GM18517 (cell line): Measurements from ENCODE around the gene PIP4K2A.

Source experiments
- ATAC-seq: cut with Tn5 transposase; IDR thresholded peaks from one replicate; pipeline ENCODE4 v1.9.1; 2021; ENCODE audit warnings: mild to moderate bottlenecking, moderate library complexity; ENCODE audit not compliant: unreplicated experiment

The PIP4K2A gene

DNA sequence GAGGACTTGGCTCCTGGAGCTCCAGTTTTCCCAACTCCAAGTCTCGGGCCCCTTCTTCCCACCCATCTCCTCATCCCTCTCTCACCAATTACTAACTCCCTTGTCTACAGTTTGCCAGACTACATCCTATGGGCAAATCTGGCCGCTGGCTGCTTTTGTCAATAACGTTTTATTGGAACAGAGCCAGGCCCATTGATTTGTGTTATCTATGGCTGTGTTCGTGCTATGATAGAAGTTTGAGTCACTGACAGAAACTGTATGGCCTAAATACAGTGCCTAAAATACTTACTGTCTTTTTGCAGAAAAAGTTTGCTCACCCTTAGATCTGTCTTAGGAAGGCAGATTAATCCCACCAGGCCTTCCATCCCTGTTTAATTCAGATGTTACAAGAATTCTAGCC, 71.3 kb downstream of the PIP4K2A start:
- ATAC-seq: no peak

DNA sequence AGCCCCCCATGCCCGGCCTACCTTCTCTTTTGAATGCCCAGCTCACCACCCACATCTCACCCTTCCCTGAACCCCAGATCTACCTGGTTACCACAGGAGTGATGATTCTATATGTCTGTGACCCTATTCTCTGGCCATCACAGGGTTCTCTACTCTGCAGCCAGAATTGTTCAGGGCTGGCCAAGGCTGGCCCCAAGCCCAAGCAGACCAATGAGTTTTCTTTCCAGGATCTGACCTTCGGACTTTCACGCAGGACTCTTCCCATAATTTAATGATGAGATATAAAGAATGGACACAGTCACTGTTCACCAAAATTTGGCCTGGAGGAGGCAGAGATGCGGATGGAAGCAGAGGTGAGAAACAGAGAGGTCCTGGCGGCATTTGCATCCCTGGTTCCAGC, 72.6 kb downstream of the PIP4K2A start:
- ATAC-seq: no peak

DNA sequence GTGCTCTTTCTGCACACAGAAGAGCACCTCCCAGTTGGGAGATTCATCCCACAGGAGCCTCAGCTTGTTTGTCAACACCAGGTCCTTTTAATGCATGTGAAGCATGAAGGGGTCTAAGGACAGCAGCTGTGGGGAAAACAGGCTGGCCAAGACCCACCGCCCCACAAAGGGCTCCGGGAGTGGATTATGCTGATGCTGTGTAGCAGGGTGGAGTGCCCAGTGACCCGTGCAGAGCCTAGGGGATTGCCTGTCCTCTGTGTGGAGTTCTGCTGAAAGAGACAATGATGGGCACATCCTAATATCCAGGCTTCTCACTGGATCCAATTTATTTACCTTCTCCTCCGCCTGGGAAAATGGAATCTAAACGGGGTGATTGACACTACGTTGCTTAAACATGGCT, 74.0 kb downstream of the PIP4K2A start:
- ATAC-seq: no peak

DNA sequence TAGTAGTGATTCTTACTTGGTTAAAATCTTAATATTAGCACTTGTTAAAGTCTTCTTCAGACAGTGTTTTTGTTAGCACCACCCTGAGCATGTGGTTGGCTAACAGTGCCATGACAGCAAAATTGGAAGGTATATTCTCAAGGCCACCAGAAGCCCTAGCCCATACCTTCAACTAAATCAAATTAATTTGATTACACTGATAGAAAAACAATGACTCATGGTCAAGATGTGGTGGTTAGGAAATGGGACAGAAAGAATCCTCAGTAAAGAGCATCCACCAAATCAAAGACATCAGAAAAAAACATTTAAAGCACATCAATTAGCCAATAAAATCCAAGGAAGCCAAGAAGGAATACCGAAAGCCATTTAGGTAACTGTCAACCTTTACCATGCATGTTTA, 75.5 kb downstream of the PIP4K2A start:
- ATAC-seq: no peak

DNA sequence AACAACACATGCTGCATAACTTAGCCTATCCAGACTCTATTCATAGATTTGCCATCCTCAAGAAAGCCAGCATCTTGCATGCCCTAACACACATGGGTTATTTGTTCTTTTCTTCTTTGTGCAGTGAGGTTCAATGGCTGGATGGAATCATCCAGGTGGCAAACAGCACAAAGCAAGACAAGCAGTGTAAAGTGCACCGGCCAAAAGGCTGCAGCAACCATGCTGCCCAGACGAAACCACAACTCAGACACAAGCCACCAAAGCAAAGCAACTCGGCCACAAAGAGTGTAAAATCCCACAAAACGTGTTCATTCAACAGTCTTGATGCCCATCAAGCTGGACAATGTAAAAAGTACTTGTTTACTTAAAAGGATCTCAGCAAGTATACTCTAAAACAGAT, 76.9 kb downstream of the PIP4K2A start:
- ATAC-seq: no peak

DNA sequence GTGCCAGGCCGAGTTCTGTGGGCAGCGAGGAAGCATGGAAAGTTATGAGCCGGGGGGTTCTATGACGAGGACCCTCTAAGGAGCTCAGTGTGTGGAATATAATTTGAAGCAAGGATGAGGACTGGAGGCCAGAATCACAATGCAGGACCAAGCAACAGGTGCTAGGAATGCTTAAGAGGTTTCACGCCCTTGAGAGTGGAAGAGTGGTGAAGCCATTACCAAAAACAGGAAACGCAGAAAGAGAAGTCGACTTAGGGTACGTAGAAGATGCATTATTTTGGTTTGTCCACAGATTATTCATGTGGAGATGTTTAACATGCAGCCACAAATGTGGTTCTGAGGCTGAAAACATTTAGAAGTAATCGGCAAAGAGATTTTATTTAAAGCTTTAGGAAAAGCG, 78.7 kb downstream of the PIP4K2A start:
- ATAC-seq: no peak

DNA sequence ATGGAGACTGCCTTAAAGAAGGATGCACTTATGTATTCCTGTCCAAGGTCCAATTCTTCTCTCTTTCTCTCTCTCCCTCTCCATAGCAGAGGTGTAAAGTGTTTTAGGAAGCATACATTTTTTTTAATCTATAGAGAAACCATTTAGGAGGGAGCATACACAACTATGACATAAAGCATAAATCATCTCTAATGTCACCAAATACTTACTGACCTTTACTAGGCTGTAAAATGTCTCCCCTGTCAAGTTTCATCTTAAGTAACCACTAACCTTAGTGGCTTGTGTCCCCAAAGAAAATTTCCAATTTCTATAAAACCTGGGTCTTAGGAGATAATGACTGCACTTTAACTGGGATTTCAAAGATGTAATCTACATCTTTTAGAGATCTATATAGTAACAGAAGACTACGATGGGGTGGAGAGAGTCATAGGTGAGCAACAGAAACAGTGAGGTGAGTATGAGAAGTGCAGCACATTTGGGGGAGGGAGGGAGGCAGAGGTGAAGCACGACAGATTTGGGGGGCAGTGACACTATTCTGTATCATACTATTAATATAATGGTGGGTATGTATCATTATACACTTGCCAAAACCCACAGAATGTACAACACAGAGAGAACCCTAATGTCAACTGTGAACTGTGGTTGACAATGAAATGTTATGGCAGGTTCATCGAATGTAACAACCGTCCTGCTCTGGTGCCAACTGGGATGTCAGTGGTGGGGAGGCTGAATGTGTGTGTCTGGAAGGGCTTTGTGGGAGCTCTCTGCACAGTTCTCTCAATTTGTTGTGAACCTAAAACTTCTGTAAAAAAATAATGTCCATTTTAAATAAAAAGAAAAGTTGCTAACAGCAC, 79.5 kb downstream of the PIP4K2A start:
- ATAC-seq: no peak

DNA sequence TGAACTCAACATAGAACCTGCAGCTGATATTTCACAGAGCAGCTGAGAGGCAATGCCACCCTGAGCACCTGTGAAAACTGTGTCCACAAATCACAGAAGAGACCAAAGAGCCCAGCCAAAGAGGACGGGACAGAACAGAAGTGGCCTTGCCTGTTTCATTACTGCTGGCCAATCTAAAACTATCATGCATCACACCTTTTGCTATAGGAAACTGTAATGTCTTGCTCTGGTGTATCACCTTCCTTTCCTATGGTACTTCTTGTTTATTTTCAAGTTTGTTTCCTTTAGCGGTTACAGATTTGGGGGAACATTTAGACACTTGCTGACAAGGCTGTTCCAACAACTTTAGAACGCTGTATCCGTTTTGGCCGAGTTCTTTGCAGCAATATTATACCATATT, 80.3 kb downstream of the PIP4K2A start:
- ATAC-seq: no peak

DNA sequence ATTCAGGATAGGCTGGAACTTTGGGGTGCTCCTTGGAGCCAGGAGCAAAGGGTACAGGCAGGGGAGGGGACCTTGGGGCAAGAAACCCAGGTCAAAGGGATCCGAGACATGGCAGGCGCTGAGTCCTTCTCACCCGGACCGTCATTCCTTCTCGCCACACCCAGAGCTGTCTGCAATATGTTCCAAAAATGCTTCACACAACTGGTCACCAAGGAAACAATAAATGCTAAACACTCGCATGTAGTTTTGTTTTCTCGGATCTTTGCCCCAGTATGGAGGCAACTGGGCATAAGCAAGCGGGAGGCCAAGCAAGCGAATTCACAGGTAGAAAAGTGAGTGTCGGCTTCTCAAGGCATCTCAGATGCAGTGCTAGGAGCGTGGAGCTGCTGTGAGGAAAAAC, 80.8 kb downstream of the PIP4K2A start:
- no peak for ATAC-seq

DNA sequence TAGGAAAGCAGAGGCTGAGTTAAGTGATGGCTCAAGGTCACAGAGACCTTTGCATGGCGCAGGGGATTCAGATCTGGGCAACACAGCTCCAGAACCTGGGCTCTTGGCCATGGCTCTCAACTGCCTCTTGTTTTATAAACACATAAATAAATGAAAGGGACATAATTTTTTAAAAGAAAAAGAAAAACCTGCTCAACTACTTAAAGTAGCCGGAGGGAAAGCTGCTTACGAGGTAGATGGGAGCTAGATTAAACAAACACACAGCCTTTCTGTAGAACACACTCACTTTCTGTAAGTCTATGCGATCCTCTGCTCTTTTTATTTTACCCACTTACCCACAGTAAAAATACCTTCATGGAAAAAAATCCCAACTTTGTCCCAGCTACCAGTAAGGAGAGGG, 81.3 kb downstream of the PIP4K2A start:
- ATAC-seq: no peak

DNA sequence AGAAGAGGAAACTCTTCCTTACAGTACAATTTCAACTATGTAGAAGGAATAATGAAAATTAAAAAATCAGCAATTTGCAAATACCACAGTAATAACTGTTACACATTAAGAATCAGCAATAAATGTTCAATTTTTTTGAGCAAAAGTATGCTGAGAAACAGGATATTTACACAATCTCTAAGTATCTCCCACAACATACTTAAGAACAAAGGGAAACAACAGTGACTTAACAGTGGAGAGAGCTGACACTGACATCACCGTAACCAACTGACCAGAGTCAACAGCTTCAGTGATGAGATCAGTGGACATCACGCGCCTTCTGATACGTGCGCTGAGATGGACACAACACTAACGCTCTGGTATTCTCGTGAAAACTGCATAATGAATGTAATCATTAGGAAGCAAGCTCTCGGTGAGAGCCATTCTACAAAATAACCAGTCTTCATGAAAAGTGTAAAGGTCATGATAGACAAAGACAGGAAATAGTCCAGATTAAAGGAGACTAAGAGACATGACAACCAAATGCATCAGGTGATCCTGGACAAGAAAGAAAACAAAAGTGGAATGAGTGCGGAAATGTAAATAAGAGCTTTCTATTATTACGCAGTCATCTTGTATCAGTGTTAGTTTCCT, 82.6 kb downstream of the PIP4K2A start:
- ATAC-seq: peak; percentile 27

DNA sequence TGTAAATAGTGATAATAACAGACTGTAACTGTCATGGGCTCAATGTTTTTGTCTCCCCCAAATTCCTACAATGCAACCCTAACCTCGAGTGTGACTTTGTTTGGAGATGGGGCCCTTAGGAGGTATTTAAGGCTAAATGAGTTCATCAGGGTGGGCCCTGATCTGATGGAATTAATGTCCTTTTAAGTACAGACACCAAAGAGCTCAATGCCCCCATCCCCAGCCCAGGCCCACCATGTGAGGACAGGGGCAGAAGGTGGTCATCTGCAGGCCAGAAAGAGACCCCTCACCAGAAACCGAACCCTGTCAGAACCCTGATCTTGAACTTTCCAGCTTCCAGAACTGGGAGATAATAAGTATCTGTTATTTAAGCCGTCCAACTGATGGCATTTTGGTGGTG, 83.2 kb downstream of the PIP4K2A start:
- no peak for ATAC-seq

DNA sequence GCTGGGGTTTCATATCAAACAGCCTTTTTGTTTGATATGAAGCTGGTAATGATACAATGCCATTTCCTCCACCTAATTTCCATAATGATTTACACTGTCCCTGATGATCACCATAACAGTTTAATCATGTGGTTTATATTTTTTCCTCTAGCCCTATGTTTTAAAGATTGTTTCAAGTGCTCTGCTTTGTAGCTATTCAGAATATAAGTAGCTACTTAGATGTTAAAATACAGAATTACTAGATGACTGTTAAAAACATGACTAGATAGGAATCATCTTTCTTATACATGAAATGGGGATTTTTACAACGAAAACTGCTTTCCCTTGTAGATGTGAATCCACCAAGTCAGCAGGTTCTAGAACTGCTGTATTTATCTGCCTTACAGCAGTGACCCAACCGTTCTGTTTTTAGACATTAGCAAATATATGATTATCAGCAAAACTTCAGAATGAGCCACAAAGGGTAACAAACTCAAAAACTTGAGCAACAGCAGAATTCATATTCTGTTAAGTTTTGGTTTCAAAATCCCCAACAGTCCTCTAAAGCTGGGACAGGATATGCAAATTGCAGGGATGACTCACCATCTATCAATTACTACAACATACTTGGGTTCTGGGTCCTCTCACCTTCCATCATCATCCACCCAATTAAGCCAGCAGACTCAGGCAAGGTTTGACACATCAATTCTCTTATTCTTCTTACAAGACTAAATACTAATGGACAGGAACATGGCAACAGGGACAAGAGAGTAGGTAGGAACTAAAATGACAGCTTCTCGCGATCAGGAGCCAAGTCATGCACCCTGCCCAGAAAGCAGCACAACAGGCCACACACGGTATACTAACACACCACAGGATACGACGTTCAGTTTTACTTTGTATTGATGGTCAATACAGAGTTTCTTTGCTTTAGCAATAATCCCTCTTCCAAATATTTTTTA, 83.9 kb downstream of the PIP4K2A start:
- peak; percentile 82 for ATAC-seq

DNA sequence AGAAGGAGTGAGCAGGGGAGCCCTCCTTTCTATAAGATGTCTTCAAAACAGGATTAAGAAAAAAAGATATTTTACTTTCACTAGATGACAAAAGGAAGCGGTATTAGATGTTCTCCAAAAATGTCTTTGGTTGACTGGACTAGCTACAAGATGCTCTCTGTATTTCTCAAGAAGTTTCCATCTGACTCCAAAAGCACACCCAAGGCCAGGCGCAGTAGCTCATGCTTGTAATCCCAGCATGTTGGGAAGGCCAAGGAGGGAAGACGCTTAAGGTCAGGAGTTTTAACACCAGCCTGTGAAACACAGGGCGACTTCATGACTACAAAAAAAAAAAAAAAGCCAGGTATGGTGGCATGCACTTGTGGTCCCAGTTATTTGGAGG, 84.5 kb downstream of the PIP4K2A start:
- peak; percentile 16 for ATAC-seq

DNA sequence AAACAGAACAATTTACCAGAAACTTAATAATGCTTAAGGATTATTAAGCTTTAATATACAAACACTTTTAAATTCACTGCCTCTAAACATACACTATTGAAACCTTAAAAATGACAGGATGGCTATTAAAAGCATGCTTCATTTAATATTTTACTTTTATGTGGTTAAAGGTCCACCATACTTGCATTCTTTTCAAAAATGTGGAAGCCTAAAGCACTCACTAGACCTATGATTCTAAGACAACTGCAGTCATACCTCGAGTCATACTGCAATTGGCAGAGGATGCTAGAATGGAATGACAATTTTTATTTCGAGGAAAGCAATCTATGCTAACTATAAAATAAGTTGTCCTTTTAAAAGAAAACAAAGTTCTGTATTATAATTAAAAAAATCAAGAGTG, 85.3 kb downstream of the PIP4K2A start:
- no peak for ATAC-seq

DNA sequence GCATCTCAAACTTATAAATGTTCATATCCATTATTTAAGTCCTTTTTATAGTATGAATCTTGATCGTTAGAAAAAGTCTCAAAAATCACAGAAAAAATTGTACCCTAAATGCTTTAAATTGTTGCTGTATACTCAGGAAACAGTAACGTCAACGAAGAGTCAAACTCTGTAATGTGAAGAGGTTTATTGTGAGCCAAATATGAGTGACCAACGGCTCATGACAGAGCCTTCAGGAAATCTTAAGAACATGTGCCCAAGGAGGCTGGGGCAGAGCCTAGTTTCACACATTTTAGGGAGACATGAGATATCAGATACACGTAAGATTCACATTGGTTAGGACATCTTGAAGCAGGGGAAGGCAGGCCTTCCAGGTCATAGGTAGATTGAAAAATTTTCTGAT, 86.1 kb downstream of the PIP4K2A start:
- no peak for ATAC-seq

DNA sequence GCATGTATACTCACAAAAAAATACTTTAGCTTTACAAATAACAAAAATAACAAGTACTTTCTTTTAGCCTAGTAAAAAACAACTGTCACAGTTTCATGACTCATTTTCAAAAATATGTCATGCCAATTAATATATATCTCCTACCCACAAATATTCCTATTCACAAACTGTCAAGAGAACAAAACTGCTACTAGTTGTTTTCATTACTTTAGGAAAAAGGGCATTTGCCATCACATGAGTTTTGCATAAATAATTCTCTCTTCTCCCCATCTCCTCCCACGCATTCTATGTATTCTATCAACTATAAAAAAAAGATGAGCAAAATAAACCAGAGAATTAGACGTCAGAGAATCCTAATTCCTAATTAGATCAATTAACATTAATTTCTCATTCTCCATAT, 87.6 kb downstream of the PIP4K2A start:
- no peak for ATAC-seq

DNA sequence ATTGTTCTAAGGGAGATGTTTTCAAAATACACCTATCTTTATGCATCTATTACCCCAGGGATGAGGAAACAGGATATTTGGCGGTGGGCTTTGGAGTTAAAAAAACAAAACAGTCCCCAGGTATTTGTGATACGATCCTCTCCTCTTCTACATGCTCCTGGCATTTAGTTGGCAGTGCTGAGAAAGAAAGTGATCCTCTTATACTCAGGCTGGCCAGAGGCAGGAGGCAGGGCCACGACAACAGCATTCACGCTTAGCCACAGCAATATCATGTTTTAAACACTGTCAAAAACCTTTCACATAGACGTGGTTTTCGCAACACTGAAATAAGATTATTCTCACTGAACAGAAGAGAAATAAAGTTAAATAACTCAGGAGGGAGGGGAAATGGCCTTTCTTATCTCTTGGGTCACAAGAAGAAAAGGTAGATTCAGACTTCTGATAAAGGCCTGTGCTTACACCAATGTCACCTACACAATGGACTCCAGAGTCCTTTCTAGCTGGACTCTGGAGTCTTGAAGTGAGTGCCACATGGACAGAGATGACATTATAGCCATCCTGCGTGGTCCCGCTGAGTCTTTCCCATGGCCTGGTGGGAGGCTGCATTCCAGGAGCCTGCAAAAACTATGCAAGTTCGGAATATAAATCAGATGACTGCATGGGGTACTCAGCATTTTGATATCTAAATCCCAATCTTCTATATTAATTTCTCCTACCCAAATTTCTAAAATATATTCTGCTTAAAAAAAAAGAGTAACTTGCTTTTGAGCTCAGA, 88.7 kb downstream of the PIP4K2A start:
- ATAC-seq: no peak

DNA sequence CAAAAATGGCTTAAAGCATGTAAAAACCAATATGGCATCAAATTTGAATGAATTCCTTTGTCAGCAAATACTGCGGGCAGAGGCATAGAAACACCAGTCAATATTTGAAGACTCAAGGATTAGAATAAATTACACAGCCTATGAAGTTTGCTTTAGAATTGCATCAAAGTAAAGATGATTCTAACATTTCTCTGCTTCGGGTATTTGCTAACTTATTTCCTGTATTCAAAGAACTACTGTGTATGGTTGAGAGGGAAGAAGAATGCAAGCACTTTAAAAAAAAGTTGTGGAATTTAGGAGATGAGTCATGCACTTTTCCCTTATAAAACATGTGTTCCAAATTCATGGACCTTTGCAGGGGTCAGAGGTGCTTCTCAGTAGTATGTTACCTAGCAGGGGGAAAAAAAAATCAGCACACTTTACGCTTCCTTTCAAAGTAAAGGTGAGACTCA, 90.1 kb downstream of the PIP4K2A start:
- no peak for ATAC-seq

DNA sequence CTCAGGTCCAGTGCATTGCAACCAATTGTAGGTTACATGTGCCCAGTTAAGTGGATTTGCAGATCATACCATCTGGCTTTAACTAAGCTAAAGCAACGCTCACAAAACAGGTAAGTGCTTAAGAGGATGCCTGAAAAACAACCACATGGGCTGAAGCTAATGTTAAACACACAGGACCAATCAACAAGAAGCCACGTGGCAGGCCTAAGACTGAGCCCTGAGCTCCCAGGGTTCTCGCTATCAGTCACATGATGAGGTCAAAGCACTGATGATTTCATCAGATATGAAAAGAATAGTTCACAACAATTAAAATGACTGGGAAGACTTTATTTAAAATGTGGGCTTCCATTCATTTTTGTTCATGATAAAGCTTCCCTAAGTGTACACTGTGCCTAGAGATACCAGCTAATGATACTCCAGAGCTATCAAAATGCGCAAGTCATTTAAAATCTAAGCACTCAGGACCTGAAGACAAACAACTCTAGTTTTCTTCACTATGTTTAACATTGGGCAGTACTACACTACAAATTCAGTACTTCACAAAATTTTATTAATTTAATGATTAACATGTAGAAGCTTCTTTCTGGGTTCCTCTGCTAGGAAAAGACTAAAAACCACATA, 90.6 kb downstream of the PIP4K2A start:
- no peak for ATAC-seq
